Superior temporal gyrus (tissue), 1 donor: Measurements from ENCODE around the gene GGACT.

ENCODE experiments used
- DNase-seq: peaks from one replicate; pipeline ENCODE4 v3.0.0-alpha.2; 2016; ENCODE audit errors: extremely low spot score

Gene GGACT

GRCh38 chr13:100547791-100548201, 40.8 kb downstream of the GGACT start:
- DNase-seq = no peak

- no peak for DNase-seq
These were observed 41.7 kb downstream of the GGACT start for GRCh38 chr13:100546713-100547405.

- DNase-seq = no peak
These were observed 42.9 kb downstream of the GGACT start for GRCh38 chr13:100545684-100546061.

- no peak for DNase-seq
These were observed 43.5 kb downstream of the GGACT start for GRCh38 chr13:100544866-100545683.

- no peak for DNase-seq
These were observed 44.6 kb downstream of the GGACT start for GRCh38 chr13:100543872-100544602.

- peak; percentile 45 for DNase-seq
These were observed 45.8 kb downstream of the GGACT start for GRCh38 chr13:100542826-100543156.

GRCh38 chr13:100541897-100542825, 46.4 kb downstream of the GGACT start:
- no peak for DNase-seq

GRCh38 chr13:100540621-100541020, 48.0 kb downstream of the GGACT start:
- DNase-seq = no peak

- no peak for DNase-seq
These were observed 50.6 kb downstream of the GGACT start for GRCh38 chr13:100537951-100538462.

- DNase-seq = no peak
These were observed 51.1 kb downstream of the GGACT start for GRCh38 chr13:100537486-100537885.

- DNase-seq = no peak
These were observed 51.9 kb downstream of the GGACT start for GRCh38 chr13:100536643-100537180.

GRCh38 chr13:100535426-100536135, 53.0 kb downstream of the GGACT start:
- DNase-seq = no peak

GRCh38 chr13:100534911-100535310, 53.7 kb downstream of the GGACT start:
- DNase-seq = no peak

GRCh38 chr13:100534147-100534843, 54.3 kb downstream of the GGACT start:
- DNase-seq = no peak

GRCh38 chr13:100533588-100534041, 55.0 kb downstream of the GGACT start:
- no peak for DNase-seq

- DNase-seq = no peak
These were observed 55.7 kb downstream of the GGACT start for GRCh38 chr13:100532836-100533435.

GRCh38 chr13:100532090-100532766, 56.4 kb downstream of the GGACT start:
- no peak for DNase-seq

- DNase-seq = no peak
These were observed 57.8 kb downstream of the GGACT start for GRCh38 chr13:100530671-100531213.
